Measurements from ENCODE around the gene STARD13.

- TF ChIP-seq POLR2A (IDR thresholded peaks at IDR 0.05) = no peak
- no peak for TF ChIP-seq CTCF (IDR thresholded peaks at IDR 0.05)
Measured at GRCh38 chr13:33299626-33300025, 14.1 kb upstream of the STARD13 start.
